NCI-H2081 (cell line): Measurements from ENCODE around the gene PTGFRN.
A peak's percentile ranks its signal among the peaks of the same experiment; 100 is the strongest.
"Not testable (repeated sequence)": the region's sequence is repeated elsewhere in the genome, so short reads cannot be mapped to it uniquely, and the experiment has no call there.

Experiments
- DNase-seq, 2 experiments: peaks; one replicate each; lab custom pipeline; 2025; lab: John Stamatoyannopoulos, UW

Gene PTGFRN

GRCh38 chr1:116971965-116972673 is 62.4 kb downstream of the PTGFRN start:
- DNase-seq: no peak

- no peak for DNase-seq
Observed at GRCh38 chr1:116972674-116973030, 62.9 kb downstream of the PTGFRN start.

GRCh38 chr1:116980309-116980708 is 70.6 kb downstream of the PTGFRN start:
- DNase-seq: not testable (repeated sequence)

GRCh38 chr1:116981521-116982037 is 71.9 kb downstream of the PTGFRN start:
- DNase-seq: no peak

GRCh38 chr1:116982319-116983004 is 72.7 kb downstream of the PTGFRN start:
- no peak for DNase-seq

- DNase-seq: peak in 1 of 2 experiments; percentile 33
Observed at GRCh38 chr1:116983112-116983511, 73.4 kb downstream of the PTGFRN start.

GRCh38 chr1:116983678-116984077 is 74.0 kb downstream of the PTGFRN start:
- DNase-seq: no peak

GRCh38 chr1:116984406-116985160 is 74.9 kb downstream of the PTGFRN start:
- DNase-seq: no peak

GRCh38 chr1:116986421-116987255 is 76.9 kb downstream of the PTGFRN start:
- DNase-seq: no peak

- no peak for DNase-seq
Observed at GRCh38 chr1:116987256-116987555, 77.5 kb downstream of the PTGFRN start.

- no peak for DNase-seq
Observed at GRCh38 chr1:116988248-116988647, 78.5 kb downstream of the PTGFRN start.

- DNase-seq: peak; percentile 30 to 78
Observed at GRCh38 chr1:116988908-116989307, 79.2 kb downstream of the PTGFRN start.

GRCh38 chr1:116989835-116990234 is 80.1 kb downstream of the PTGFRN start:
- DNase-seq: no peak

GRCh38 chr1:116990612-116991151 is 81.0 kb downstream of the PTGFRN start:
- no peak for DNase-seq

GRCh38 chr1:116991171-116991845 is 81.6 kb downstream of the PTGFRN start:
- DNase-seq: no peak

- DNase-seq: no peak
Observed at GRCh38 chr1:116991918-116992317, 82.2 kb downstream of the PTGFRN start.

- DNase-seq: no peak
Observed at GRCh38 chr1:116993286-116993685, 83.6 kb downstream of the PTGFRN start.

GRCh38 chr1:116994411-116994810 is 84.7 kb downstream of the PTGFRN start:
- DNase-seq: no peak

- DNase-seq: no peak
Observed at GRCh38 chr1:116997066-116997465, 87.3 kb downstream of the PTGFRN start.

GRCh38 chr1:116997636-116998035 is 87.9 kb downstream of the PTGFRN start:
- no peak for DNase-seq

- no peak for DNase-seq
Observed at GRCh38 chr1:116999596-116999995, 89.9 kb downstream of the PTGFRN start.
